Gastroesophageal sphincter (tissue), 3 donors: ENCODE data around the gene GALNT9.

Source experiments
- EP300 ChIP-seq: sonication (generic); formaldehyde crosslinking; IDR thresholded peaks from one replicate; pipeline ENCODE4 v1.6.1; 2017; ENCODE audit warnings: antibody characterized with exemption, mild to moderate bottlenecking
- POLR2A ChIP-seq, 2 donors: fragments of 450-650 bp; IDR thresholded peaks; one replicate each; pipeline ENCODE4 v1.6.1; 2017; ENCODE audit warnings: antibody characterized with exemption in 2 of 2, mild to moderate bottlenecking in 2 of 2, moderate library complexity in 1 of 2
- POLR2AphosphoS5 ChIP-seq: sonication (generic); formaldehyde crosslinking; IDR thresholded peaks from one replicate; pipeline ENCODE4 v1.6.1; 2017; ENCODE audit warnings: antibody characterized with exemption
- TF ChIP-seq, protein P1 (sequence below), 4 experiments: fragments of 200-600 bp in 2 of 4; fragments of 450-650 bp in 2 of 4; sonication (generic) in 1 of 4; IDR thresholded peaks; one replicate each; pipeline ENCODE4 v1.5.1; 2017 to 2019; ENCODE audit warnings: antibody characterized with exemption in 4 of 4, mild to moderate bottlenecking in 2 of 4, moderate library complexity in 2 of 4

GRCh38 chr12:132171968-132172521, 157.3 kb downstream of the GALNT9 start:
- TF ChIP-seq EP300 = no peak
- no peak for TF ChIP-seq POLR2AphosphoS5
- TF ChIP-seq POLR2A (IDR thresholded peaks at IDR 0.05) = no peak
- TF ChIP-seq, protein P1, sequence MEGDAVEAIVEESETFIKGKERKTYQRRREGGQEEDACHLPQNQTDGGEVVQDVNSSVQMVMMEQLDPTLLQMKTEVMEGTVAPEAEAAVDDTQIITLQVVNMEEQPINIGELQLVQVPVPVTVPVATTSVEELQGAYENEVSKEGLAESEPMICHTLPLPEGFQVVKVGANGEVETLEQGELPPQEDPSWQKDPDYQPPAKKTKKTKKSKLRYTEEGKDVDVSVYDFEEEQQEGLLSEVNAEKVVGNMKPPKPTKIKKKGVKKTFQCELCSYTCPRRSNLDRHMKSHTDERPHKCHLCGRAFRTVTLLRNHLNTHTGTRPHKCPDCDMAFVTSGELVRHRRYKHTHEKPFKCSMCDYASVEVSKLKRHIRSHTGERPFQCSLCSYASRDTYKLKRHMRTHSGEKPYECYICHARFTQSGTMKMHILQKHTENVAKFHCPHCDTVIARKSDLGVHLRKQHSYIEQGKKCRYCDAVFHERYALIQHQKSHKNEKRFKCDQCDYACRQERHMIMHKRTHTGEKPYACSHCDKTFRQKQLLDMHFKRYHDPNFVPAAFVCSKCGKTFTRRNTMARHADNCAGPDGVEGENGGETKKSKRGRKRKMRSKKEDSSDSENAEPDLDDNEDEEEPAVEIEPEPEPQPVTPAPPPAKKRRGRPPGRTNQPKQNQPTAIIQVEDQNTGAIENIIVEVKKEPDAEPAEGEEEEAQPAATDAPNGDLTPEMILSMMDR (IDR thresholded peaks at IDR 0.05) = no peak
